Measurements from ENCODE around the gene C12orf60. TPM values are rescaled to one million over a fixed set of nuclear protein-coding genes. Genes with fewer than 3 reads are reported as not detected.

C12orf60 gene
- total RNA-seq, 1 experiment from 2014 or later = 0.54 TPM

- no peak for TF ChIP-seq TCF7L2 (IDR thresholded peaks at IDR 0.05; ENCODE audit: low read depth, low read length)
- TF ChIP-seq CTCF (IDR thresholded peaks at IDR 0.05) = no peak
- no peaks in the 10 kb centered on the region for H3K4me1 ChIP-seq (ENCODE audit: control insufficient read depth, insufficient read depth, low read length)
- H3K36me3 ChIP-seq (ENCODE audit: control insufficient read depth, insufficient read depth, low read length) = no peaks in the 10 kb centered on the region
- DNase-seq (ENCODE audit: low read depth, low spot score) (no peak), ATAC-seq (no peak)
- H3K4me3 ChIP-seq (ENCODE audit: low read depth in 2 of 2, low read length in 2 of 2) = no peak overlapping the region
- intact Hi-C loops (cut with micrococcal nuclease; ENCODE audit: unreplicated experiment) (loop anchor here (10.0 kb wide), 1 partner anchor 384 kb away; the partner anchor contains the start of gene RERG), in situ Hi-C loops (cut with HindIII; ENCODE audit: low pct_unique_long_range_greater_than_20kb, low sequenced_read_pairs) (no loop called here)
- no TSS peak for BruUV-seq (replicated peaks)
- ChIA-PET CTCF (no interaction called here), POLR2A (no interaction called here)
- no peaks in the 10 kb centered on the region for H3K27me3 ChIP-seq (ENCODE audit: control insufficient read depth, insufficient read depth, low read length)
- H3K27ac ChIP-seq (ENCODE audit: low read length) = no peak overlapping the region
- H3K9me3 ChIP-seq (ENCODE audit: control insufficient read depth, insufficient read depth, low read depth, low read length) = no peaks in the 10 kb centered on the region
Measured at GRCh38 chr12:14840616-14841015, 37.1 kb downstream of the C12orf60 start.

- CTCF ChIA-PET = no interaction called here
- ATAC-seq (no peak), DNase-seq (ENCODE audit: low read depth, low spot score) (no peak)
- TF ChIP-seq SIN3A (IDR thresholded peaks at IDR 0.05; ENCODE audit: borderline replicate concordance, insufficient read depth, low read depth, low read length) = no peak
- TF ChIP-seq POLR2AphosphoS5 (IDR thresholded peaks at IDR 0.05; ENCODE audit: low read depth, low read length) = no peak
- no peak for TF ChIP-seq CTCF (IDR thresholded peaks at IDR 0.05)
- BruUV-seq (replicated peaks) = no TSS peak
- POLR2A ChIA-PET = no interaction called here
- Histone ChIP-seq H3K27me3 (ENCODE audit: control insufficient read depth, insufficient read depth, low read length) (no peaks in the 10 kb centered on the region), H3K27ac (ENCODE audit: low read length) (no peak overlapping the region), H3K36me3 (ENCODE audit: control insufficient read depth, insufficient read depth, low read length) (no peaks in the 10 kb centered on the region), H3K4me1 (ENCODE audit: control insufficient read depth, insufficient read depth, low read length) (no peaks in the 10 kb centered on the region), H3K9me3 (ENCODE audit: control insufficient read depth, insufficient read depth, low read depth, low read length) (no peaks in the 10 kb centered on the region), H3K4me3 (ENCODE audit: low read depth in 2 of 2, low read length in 2 of 2) (no peak overlapping the region)
- intact Hi-C loops (cut with micrococcal nuclease; ENCODE audit: unreplicated experiment) (loop anchor here (10.0 kb wide), 1 partner anchor 383 kb away; the partner anchor contains the start of gene RERG), in situ Hi-C loops (cut with HindIII; ENCODE audit: low pct_unique_long_range_greater_than_20kb, low sequenced_read_pairs) (no loop called here)
Measured at GRCh38 chr12:14841761-14842160, 38.3 kb downstream of the C12orf60 start.

GRCh38 chr12:14842315-14842714 is 38.8 kb downstream of the C12orf60 start:
- intact Hi-C loops (cut with micrococcal nuclease; ENCODE audit: unreplicated experiment) (loop anchor here (10.0 kb wide), 1 partner anchor 382 kb away; the partner anchor contains the start of gene RERG), in situ Hi-C loops (cut with HindIII; ENCODE audit: low pct_unique_long_range_greater_than_20kb, low sequenced_read_pairs) (no loop called here)
- H3K36me3 ChIP-seq (ENCODE audit: control insufficient read depth, insufficient read depth, low read length) = no peaks in the 10 kb centered on the region
- no TSS peak for BruUV-seq (replicated peaks)
- H3K9me3 ChIP-seq (ENCODE audit: control insufficient read depth, insufficient read depth, low read depth, low read length) = no peaks in the 10 kb centered on the region
- no peaks in the 10 kb centered on the region for H3K27me3 ChIP-seq (ENCODE audit: control insufficient read depth, insufficient read depth, low read length)
- H3K27ac ChIP-seq (ENCODE audit: low read length) = no peak overlapping the region
- ChIA-PET CTCF (no interaction called here), POLR2A (no interaction called here)
- TF ChIP-seq TCF7L2 (IDR thresholded peaks at IDR 0.05; ENCODE audit: low read depth, low read length) (no peak), CTCF (IDR thresholded peaks at IDR 0.05) (no peak), POLR2AphosphoS5 (IDR thresholded peaks at IDR 0.05; ENCODE audit: low read depth, low read length) (no peak), REST (IDR thresholded peaks at IDR 0.05; ENCODE audit: insufficient read depth in 1 of 2, low read depth in 2 of 2, low read length in 1 of 2) (no peak), SIN3A (IDR thresholded peaks at IDR 0.05; ENCODE audit: borderline replicate concordance, insufficient read depth, low read depth, low read length) (no peak)
- no peaks in the 10 kb centered on the region for H3K4me1 ChIP-seq (ENCODE audit: control insufficient read depth, insufficient read depth, low read length)
- no peak overlapping the region for H3K4me3 ChIP-seq (ENCODE audit: low read depth in 2 of 2, low read length in 2 of 2)
- no peak for ATAC-seq
- no peak for DNase-seq (ENCODE audit: low read depth, low spot score)

All from Panc1 (cell line).